ENCODE measurements around the gene TMEM154.

DNA sequence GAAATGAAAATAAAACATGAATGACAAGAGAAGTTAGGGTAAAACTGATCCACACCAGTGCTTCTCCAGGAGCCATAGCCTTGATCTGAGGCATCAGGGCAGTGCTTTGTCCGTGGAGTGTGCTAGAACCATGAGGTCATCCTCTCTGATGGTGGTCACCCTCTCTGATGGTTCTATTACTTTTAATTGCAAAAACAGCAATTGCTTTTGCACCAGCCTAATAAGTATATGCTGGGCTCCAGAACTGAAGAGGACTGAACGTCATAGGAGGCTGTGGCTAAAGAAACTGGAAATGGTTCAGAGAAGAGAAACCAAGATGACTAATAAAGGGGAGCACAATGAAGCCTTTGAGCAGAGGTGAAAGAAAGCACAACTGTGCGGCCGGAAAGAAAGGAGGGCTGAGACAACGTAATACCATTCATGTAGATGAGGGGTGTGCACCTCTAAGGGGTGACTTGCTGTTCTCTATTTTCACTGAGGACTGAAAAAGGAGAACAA, 17.0 kb upstream of the TMEM154 start:
- TF ChIP-seq POLR2A (IDR thresholded peaks at IDR 0.05) (no peak), POLR2AphosphoS5 (IDR thresholded peaks at IDR 0.05) (no peak)
